Medulla oblongata (tissue), 1 donor: ENCODE results near the gene MUC5B.
A peak's percentile ranks its signal among the peaks of the same experiment; 100 is the strongest.

Source experiments
- DNase-seq: peaks from one replicate; pipeline ENCODE4 v3.0.0-alpha.2; 2015; ENCODE audit errors: extremely low spot score

Gene MUC5B

DNA sequence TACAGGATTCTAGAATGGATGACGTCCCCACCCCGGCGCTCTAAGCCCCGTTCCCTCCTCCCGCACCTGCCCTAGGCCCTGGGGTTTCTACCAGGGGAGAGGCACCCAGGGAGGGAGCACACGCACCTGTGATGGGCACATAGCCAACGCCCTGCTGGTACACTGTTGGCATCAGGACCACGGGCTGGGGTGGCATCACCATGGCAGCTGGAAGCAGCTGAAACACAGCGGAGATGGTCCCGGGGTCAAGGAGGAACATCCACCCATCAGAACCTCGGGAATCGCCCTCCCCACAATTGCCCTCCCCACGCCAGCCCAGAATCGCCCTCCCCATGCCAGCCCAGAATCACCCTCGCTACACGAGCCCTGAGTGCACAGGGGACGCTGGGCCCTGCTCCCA is 63.0 kb downstream of the MUC5B start:
- no peak for DNase-seq

DNA sequence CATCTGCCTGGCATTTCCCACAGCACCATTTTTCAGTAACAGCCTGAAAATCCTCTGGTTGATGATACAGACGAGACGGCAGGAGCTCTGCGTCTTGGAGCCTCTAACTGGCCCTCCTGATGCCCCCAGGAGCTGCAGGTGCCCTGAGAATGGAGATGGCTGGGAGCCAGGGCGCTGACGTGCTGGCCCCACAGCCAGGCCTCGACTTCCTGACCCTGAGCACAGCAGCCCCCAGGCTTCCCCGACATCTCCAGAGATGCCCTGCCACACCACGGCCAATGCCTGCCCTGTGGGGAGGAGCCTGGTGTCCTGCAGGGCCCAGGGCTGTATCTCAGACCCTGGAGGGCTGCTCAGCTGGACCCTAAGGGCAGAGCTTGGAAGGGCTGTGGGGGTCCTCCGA is 65.1 kb downstream of the MUC5B start:
- DNase-seq: no peak

DNA sequence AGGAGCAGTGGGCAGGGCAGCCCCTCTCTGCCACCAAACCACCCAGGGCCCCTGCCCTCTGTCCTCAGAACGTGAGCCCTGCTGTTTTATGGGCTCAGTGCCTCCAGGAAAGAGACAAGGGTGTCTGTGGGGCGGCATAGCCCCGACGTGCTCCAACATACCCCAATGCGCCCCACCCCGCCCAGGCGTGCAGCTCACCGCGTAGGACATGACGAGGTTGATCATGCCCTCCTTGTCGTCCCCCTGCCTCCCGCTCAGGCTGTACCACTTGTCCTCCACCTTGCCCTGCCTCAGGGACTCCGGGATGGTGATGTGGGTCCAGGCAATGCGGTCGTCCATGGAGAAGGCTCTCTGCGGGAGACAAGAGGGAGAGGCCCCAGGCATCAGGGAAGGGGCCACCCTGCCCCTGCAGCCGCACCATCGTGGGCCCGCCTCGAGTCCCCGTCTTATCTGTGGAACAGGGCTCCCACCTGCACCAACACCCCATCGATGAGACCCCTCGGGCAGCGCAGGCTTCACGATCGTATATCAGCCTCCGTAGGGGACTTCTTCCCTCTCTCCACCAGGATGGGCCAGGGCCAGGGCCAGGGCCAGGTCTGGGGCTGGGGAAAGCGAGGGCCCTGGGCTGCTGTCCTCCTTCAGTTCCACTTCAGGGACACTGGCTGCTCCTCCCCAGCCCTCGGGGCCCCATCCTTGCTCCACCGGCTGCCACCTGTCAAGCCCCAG is 65.7 kb downstream of the MUC5B start:
- DNase-seq: no peak

DNA sequence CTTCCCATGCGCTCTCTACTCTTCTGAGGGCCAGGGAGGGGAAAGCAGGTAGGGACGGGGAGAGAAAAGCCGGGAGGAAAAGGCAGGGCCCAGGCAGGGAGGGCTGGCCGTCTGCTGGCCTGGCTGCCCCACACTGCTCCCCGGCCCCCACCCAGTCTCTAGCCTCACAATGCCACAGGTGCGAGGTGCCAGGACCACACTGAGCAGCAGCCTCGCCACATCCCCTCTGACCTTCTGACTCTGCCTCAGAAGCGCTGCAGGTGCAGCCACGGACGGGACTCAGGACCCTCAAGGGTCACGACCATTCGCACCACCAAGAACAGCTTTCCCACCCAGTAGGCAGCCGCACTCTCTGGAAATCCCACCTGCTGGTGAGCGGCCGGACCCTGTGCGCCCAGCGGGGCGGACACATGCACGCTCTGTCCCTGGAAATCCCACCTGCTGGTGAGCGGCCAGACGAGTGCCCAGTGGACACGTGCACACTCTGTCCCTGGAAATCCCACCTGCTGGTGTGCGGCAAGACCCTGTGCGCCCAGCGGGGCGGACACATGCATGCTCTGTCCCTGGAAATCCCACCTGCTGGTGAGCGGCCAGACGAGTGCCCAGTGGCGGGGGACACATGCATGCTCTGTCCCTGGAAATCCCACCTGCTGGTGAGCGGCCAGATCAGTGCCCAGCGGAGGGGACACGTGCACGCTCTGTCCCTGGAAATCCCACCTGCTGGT is 66.5 kb downstream of the MUC5B start:
- no peak for DNase-seq

DNA sequence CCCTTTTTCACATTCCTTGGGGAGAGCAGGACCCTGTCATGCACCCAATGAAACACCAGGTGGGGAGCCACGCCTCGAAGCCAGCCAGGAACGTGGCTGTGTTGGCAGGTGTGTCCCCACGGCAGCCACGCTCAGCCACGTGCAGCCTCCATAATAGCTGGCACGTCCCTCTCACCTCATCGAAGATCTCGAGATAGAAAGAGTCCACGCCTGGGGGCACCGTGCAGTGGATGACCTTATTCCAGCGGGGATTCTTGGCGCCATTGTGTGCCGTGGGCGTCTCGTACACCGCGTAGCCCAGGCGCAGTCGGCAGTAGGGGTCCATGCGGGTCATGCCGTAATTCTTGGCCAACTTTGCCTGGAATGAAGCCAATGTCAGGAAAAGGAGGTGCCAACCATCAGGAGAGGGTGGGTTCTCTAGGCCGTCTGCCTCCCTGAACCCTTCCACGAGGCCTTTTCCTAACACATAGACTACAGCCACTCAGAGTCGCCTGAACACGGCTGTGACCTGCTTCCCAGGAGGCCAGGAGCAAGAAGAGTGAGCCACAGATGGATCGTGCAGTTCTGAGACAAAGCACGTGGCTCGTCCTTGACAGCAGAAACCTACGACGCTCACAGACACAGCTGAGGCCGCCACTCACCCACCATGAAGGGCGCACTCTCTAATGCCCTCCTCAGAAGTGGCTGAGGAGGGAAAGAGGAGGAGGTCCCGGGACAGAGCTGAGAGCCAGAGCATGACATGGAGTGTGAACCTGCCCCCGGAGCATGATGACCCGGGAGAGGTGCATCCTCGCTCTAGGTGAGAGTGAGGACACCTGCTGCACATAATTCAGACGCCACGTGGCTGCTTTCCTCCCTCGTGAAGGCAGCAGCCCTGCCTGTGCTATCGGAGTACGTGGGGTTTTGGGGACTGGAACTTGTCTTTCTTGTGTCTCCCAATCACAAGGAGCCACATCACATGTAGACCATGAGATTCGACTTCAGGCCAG is 67.5 kb downstream of the MUC5B start:
- no peak for DNase-seq

DNA sequence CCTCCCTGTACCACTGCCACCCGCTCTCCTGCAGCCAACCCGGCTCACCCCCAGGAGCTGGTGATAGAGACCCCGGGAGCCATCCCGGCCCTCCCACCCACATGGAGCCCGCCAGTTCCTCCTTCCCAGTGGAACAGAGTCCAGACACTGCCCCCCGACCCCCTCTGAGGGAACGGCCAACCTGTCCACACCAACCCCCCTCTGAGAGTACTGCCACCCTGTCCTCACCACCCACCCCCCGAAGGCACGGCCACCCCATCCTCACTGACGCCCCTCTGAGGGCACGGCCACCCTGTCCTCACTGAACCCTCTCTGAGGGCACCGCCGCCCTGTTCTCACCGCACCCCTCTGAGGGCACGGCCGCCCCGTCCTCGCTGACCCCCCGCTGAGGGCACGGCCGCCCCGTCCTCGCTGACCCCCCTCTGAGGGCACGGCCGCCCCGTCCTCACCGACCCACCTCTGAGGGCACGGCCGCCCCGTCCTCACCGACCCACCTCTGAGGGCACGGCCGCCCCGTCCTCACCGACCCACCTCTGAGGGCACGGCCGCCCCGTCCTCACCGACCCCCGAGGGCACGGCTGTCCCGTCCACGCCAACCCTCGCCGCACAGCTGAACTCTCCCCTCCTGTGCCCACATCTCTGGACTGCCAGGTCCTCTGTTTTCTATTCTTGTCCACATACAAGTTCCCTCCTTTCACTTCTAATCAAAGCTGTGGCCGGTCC is 68.6 kb downstream of the MUC5B start:
- DNase-seq: no peak

DNA sequence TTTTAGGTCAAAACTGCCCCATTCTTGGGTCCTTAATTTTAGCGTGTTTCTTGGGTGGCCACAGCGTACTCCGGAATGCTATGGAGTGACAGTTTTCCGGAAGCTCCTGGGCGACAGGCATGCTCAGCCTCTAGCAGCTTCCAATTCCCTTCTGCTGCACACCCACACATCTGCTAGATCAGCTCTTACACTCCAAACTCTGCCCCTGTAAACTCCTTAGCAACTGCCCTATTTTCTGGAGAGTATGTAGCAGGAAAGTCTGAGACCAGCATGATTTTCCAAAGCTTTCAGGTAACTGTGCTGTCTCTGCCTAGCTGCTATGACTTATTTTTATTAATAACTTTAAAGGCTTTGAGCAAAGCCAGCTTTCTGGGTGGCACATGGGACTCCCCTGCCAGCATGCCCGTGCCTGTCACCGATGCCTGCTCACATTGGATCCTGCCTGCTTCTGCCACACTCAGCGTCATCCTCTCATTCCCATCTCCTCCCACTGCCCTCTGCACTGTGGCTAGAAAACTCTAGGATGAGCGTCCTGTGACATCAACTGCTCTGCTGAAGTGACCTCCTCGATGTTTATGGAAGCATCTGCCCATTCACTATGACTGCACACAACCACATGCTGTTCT is 69.3 kb downstream of the MUC5B start:
- DNase-seq: no peak

DNA sequence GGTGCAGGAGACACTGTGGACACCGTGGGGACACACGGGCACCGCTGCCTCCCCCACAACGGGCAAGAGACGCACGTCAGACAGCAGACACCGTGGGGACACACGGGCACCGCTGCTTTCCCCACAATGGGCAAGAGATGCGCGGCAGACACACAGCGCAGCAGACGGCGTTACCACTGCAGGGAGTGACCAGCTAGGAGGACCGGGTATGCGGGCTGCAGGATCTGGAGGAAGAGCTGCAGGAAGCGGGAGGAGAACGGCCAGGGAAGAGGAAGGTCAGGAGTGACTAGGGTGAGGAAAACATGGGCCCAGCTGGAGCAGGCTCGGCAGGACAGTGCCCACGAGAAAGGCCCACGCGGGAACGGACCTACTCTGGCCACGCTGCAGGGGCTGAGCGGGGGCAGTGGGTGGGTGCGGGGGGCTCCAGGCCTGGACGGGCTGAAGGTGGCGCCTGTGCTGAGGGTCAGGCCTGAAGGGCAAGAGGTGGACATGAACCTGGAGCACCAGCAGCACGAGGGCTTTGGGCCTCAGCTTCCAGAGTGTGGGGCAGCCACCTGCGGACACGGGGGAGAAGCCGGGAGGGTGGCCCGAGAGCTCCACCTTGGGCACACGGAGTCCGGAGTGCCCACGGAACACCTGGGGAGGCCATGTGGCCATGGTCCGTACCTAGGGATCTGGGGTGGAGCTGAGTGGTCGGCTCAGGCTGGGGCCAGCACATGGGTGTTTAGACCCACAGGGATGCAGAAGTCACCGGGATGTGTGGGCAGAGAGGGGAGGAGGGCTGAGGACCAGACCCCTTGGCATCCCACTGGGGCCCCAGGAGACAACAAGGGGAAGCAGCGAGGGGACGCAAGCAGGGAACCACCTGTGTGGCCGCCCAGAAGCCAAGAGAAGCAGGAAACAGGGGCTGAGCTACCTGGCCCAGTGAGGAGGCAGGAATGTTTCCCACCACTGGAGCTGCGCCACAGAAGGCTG is 70.1 kb downstream of the MUC5B start:
- DNase-seq: no peak

DNA sequence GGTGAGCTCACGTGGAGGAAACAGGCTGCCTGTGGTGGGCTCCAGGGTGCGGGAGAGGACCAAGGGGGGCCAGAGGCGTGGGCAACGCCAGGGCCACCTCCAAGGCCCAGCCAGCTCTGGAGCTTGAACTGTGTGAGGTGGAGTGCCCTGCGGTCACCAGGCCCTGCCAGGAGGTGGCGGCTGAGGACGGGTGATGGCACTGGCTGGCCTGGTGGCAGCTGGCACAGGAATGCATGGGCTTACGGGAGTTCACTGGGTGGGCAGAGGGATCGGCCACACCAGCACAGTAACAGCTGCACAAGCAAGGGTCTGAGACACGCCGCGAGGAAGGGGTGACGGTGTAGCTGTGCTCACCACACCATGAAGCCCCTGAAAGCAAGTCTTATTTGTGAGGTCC is 70.8 kb downstream of the MUC5B start:
- no peak for DNase-seq

DNA sequence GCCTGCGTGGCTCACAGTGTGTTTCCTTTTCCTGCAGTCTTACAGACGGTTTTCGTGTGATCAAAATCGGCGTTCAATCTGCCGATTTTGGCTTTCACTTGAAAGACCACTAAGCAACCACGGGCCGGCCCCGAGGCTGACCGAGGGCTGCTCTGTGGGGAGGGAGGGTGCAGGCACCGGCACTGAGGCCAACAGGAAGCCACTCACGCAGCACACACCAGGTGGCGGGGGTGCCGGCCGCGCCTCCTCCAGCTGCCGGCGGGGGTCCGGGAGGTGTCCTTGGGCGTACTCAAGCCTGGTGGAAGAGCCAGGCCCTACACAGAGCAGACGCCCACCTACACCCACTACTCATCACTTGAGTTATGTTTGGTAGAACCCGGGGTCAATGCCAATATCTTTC is 72.2 kb downstream of the MUC5B start:
- no peak for DNase-seq

DNA sequence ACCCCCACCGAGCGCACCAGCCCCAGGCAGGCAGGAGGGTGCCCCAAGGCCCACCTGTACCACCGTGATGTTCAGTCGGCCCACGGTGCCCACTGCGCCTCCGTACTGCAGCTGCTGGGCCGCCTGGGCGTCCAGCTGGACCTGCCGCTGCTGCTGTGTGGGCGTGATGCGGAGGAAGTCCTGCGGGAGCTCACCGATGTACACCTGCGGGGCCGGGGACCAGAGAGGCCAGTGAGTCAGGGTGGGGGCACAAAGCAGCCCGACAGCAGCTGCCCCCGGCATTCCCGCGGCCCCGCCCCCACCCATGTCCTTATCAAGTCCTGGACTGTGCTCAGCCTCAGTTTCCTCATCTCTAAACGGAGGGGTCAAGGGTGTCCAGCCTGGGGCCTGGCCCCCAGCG is 72.7 kb downstream of the MUC5B start:
- no peak for DNase-seq

DNA sequence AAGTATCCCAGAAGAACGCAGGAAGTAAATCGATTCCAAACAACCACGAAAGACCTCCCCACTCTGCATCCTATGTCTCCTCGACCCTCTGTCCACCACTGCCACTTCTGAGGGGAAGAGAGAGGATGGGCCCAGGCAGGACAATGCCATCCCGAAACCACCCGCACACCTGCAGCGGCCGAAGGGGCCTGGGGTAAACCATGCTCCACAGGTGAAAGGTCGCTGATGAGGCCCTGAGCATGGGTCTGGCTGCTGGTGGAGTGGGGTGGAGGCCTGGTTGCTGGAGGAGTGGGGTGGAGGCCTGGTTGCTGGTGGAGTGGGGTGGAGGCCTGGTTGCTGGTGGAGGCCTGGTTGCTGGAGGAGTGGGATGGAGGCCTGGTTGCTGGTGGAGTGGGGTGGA is 73.4 kb downstream of the MUC5B start:
- DNase-seq: no peak

DNA sequence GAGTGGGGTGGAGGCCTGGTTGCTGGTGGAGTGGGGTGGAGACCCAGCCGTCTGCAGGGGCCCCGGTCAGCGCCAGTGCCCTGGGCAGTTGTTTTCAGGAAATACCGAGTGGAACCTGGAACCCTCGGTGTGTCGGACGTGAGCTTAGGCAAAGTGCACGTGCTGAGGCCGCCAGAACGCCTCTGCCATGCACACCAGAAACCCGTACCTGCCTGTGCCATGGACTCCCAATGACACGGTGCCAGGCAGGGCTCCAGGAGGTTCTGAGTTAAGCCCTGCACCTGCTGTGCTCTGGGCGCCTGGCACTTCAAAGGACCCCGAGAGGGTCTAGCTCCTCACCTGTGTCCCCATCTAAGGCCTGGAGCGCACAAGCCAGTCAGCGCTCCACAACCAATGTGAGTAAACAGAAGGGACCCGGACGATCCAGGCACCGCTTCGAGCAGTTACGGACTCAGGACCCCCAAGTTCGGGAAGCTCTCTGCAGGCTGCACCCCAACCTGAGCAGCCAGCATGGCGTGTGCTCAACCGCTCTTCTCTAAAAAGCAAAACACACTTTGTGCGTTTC is 74.2 kb downstream of the MUC5B start:
- no peak for DNase-seq

DNA sequence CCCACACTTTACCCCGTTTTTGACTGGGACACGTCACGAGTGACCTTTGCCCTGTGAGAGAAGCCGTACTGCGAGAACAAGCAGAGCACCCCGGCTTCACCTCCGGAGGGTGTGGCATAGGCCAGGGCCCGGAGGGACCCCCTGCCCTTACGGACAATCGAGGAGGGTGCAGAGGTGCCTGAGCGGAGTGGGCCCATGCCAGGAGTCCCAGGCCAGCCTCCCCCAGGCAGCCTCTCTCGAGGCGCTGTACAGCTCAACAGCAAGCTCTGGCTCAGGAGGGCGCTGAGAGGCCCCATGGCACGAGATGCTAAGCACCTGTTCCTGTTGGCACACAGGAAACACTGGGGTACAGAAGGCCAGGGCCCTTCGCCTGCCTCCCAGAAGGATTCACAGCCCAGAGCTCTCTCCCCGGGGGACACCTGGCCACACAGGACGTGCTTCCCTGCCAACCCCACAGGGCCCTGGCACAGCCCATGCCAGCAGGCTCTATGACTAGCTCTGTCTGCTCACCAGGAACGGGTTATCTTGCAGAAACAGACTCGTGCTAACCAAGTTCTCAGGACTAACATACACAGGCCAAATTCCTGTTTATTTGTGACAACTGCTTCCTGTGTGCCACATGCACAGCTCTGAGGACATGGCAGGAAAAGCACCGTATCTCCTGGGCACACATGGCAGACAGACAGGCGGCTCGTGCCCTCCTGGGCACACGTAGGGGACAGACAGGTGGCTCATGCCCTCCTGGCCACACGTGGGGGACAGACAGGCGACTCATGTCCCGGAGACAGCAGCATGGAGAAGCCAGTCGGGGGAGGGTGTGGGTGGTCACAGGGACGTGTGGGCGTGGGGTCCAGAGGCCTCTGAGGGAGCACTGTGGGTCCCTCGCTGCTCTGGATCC is 75.0 kb downstream of the MUC5B start:
- DNase-seq: no peak

DNA sequence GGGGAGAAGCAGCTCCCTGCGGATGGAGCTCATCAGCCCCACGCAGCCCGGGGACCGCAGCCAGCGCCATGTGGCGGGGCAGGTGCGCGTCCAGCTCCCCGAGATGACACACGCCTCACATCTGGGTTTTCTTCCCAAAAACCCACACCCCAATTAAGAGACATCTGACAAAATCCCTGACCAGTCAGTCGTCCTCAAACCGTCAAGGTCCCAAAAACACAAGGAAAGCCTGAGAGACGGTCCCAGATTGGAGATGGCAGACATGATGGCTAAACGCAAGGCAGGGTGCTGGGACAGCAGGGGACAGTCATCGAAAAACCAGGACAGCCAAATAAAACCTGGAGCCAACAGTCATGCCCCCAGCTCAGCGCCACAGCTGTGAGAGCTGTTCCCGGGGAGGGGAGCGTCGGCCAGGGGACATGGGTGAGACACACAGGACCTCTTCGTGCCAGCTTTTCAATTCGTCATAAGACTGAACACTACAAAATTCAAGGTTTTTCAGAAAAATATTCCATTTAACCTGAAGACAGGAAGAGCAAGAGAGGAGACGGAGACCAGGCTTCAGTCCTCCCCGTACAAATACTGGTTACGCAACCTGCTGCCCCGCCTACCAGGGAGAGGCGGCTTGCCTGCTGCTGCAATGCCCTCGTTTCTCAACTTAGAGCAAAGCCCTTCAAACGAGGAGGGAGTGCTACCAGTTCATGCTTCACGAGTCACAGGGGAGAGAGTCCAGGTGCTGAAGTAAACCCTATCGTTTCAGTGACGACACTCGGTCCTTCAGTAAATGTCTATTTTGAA is 76.0 kb downstream of the MUC5B start:
- peak; percentile 63 for DNase-seq

DNA sequence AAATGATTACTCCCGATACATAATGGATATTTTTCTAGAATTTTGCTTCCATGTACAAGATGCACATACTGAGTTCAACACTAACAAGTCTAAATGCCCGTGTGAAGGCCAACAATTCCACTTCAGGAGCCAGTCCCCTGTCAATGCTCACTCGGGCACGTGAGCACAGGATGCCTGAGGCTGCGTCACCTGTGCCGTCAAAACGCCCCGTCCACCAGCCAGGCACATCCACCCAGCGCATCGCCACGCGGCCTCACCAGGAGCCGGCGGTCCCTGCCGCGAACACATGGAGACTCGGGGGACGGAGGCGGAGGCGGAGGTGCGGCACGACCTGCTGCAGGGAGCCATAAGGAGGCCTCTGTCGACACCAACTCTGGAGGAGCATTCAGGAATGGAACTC is 76.8 kb downstream of the MUC5B start:
- DNase-seq: no peak

DNA sequence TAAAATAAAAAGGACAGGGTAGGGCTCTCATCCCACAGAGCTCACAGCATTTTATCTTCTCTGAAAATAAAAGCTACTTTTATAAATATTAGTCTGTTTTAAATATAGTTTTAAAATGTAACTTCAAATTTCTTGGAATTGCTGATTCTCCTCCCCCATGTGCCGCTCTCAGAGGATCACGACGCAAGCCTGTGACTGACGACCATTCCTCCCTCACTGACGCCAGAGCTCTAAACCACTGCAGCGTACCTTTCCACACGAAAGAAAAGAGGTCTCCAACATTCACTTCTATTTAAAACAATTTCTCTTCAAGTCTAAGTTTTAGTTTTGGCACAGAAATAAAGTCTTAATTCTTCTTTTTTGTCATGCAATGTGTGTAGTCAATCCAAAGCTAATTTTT is 77.3 kb downstream of the MUC5B start:
- no peak for DNase-seq
